ENCODE measurements around the gene NSG1.

GRCh38 chr4:4409416-4410115, 22.7 kb downstream of the NSG1 start:
- no peak for TF ChIP-seq MAZ (IDR thresholded peaks at IDR 0.05; ENCODE audit: borderline replicate concordance, low read depth, low read length)
- TF ChIP-seq MAZ (CRISPR knock-in tag; IDR thresholded peaks at IDR 0.05; ENCODE audit: low read depth), result no peak
- no peak for TF ChIP-seq ZFP37 (CRISPR knock-in tag; IDR thresholded peaks at IDR 0.05; ENCODE audit: borderline replicate concordance)
- TF ChIP-seq BRD4 (CRISPR knock-in tag; IDR thresholded peaks at IDR 0.05), result no peak
- no peak for TF ChIP-seq CTCF (CRISPR knock-in tag; IDR thresholded peaks at IDR 0.05)
- no peak for TF ChIP-seq ZFP91 (CRISPR knock-in tag; IDR thresholded peaks at IDR 0.05; ENCODE audit: borderline replicate concordance)
- no peak for TF ChIP-seq HMGXB3 (CRISPR knock-in tag; IDR thresholded peaks at IDR 0.05; ENCODE audit: borderline replicate concordance)
- no peak for TF ChIP-seq CERS6 (CRISPR knock-in tag; IDR thresholded peaks at IDR 0.05)
- TF ChIP-seq JUNB (CRISPR knock-in tag; IDR thresholded peaks at IDR 0.05; ENCODE audit: borderline replicate concordance), result no peak
- no peak for TF ChIP-seq EZH2 (conservative IDR thresholded peaks at IDR 0.05; ENCODE audit: low read depth, low read length)
- TF ChIP-seq SNRNP70 (IDR thresholded peaks at IDR 0.05; ENCODE audit: low read depth, low read length), result no peak

All from HepG2 (cell line).